Caco-2 (cell line): ENCODE measurements around the gene SYT12. TPM values are rescaled to one million over a fixed set of nuclear protein-coding genes. Genes with fewer than 3 reads are reported as not detected.

Experiments
- BruUV-seq: library from RNA; stranded (reverse); fragments of 400-500 nt; replicated peaks from 2 replicates; lab custom pipeline; 2021; lab: Mats Ljungman, UMichigan
- CTCF ChIA-PET: fragments of 300-600 bp; sonication (Branson Sonifier 250); formaldehyde crosslinking; loops from one replicate; lab custom pipeline; 2022; ENCODE audit warnings: antibody characterized with exemption; lab: Charles Lee
- POLR2A ChIA-PET: fragments of 300-600 bp; sonication (Branson Sonifier 250); formaldehyde crosslinking; loops from one replicate; lab custom pipeline; 2022; ENCODE audit warnings: antibody characterized with exemption; lab: Charles Lee
- DNase-seq, 2 experiments: peaks; one replicate each; pipeline versions ENCODE4 v3.0.0 to v3.0.0-alpha.2; 2020 to 2022
- H3K27me3 ChIP-seq: replicated peaks from 2 replicates; pipeline ENCODE4 v1.6.0; 2011; ENCODE audit warnings: low read length; ENCODE audit not compliant: control insufficient read depth, insufficient read depth
- H3K36me3 ChIP-seq: 2 replicates; pipeline ENCODE4 v1.5.1; 2011; ENCODE audit warnings: low read length; ENCODE audit not compliant: control insufficient read depth, insufficient read depth
- H3K4me1 ChIP-seq: fragments of 250-450 bp; sonication (Bioruptor Pico); 2 replicates; pipeline ENCODE4 v1.5.1; 2020; ENCODE audit warnings: mild to moderate bottlenecking
- H3K4me3 ChIP-seq: 2 replicates; pipeline ENCODE4 v1.5.1; 2011; ENCODE audit warnings: low read depth, mild to moderate bottlenecking, control low read depth, low read length
- H3K9me3 ChIP-seq: fragments of 250-450 bp; sonication (Bioruptor Pico); 2 replicates; pipeline ENCODE4 v1.5.1; 2020; ENCODE audit warnings: mild to moderate bottlenecking, moderate library complexity
- H3K27ac Mint-ChIP-seq: one replicate; pipeline ENCODE4 v1.8.0; 2022; ENCODE audit warnings: mixed read lengths; ENCODE audit not compliant: unreplicated experiment
- H3K27me3 Mint-ChIP-seq: one replicate; pipeline ENCODE4 v1.8.0; 2022; ENCODE audit warnings: mixed read lengths; ENCODE audit not compliant: insufficient read depth, unreplicated experiment
- H3K36me3 Mint-ChIP-seq: one replicate; pipeline ENCODE4 v1.8.0; 2022; ENCODE audit warnings: mild to moderate bottlenecking, mixed read lengths; ENCODE audit not compliant: insufficient read depth, unreplicated experiment
- H3K4me1 Mint-ChIP-seq: one replicate; pipeline ENCODE4 v1.8.0; 2022; ENCODE audit warnings: low read depth, mixed read lengths; ENCODE audit not compliant: unreplicated experiment
- H3K4me3 Mint-ChIP-seq: one replicate; pipeline ENCODE4 v1.8.0; 2022; ENCODE audit warnings: mild to moderate bottlenecking, moderate library complexity, mixed read lengths; ENCODE audit not compliant: unreplicated experiment
- H3K9me3 Mint-ChIP-seq: one replicate; pipeline ENCODE4 v1.8.0; 2022; ENCODE audit warnings: mixed read lengths; ENCODE audit not compliant: unreplicated experiment
- intact Hi-C: fragments of 100-400 bp; cut with micrococcal nuclease; formaldehyde crosslinking; loops from one replicate; pipeline ENCODE4 v1.10.0; 2022; ENCODE audit not compliant: unreplicated experiment
- total RNA-seq: library from RNA; stranded (reverse); gene quantifications from 2 replicates; pipeline ENCODE4 v1.2.3, GENCODE V29; 2022
- TF ChIP-seq, protein P1 (sequence below), 2 experiments: fragments of 200-600 bp in 1 of 2; IDR thresholded peaks; 1 replicate in 1 of 2; 2 replicates in 1 of 2; pipeline versions ENCODE4 v1.5.1 to v1.8.0; 2011 to 2022; ENCODE audit warnings: antibody characterized with exemption in 1 of 2, control low read depth in 1 of 2, inconsistent platforms in 1 of 2, low read depth in 1 of 2, low read length in 1 of 2, mild to moderate bottlenecking in 1 of 2, moderate library complexity in 1 of 2; ENCODE audit not compliant: insufficient read depth in 1 of 2, severe bottlenecking in 1 of 2, unreplicated experiment in 1 of 2

Gene SYT12
- total RNA-seq, 1 experiment from 2014 or later, result 0.82 TPM

DNA sequence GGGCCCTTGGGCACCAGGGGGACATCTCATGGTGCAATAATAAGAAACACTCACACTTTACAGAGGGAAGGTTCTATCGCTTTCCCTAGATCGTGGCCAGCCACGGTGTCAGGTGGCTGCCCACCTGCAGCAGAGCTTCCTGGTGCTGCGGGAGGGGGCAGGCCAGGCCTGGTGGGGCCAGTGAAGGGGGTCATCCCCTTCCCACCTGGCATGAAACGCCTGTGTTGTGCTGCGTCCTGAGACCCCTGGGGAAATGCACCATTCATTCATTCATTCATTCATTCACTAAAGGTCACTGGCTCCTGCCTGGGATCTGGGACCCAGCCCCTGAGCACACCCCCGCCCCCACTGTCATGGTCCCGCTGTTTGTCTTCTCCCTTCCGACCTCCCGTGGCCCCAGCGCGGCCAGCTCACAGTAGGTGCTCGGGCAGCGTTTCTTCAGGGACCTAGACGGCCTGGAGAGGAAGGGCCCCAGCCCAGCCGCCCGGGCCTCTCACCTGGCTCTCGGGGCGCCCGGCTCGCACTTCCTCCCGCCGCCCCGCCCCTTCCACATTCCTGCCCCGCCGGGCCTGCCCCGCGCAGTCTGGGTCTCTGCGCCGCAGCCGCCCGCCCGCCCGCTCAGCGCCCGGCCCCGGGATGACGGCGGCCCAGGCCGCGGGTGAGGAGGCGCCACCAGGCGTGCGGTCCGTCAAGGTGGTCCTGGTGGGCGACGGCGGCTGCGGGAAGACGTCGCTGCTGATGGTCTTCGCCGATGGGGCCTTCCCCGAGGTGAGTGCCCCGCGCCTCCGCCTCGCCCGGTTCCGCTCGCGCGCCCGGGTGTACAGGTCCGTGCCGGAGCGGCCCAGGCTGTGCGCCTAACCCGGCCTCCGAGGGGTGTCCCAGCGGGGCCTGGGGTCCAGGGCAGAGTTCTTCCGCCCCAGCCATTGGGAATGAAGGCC, 33.6 kb downstream of the SYT12 start, which contains the start of gene RHOD:
Gene RHOD, plus strand, starts transcription at position 581 of the 938 bp plus-strand sequence. Its CDS starts 56 bp downstream, at position 637.
- intact Hi-C loops, result loop anchor here (2.0 to 5.0 kb wide), 2 partner anchors 58 to 261 kb away; no protein-coding TSS in a partner anchor
- Mint-ChIP-seq H3K4me1 (peaks cover 26% of the 10 kb centered on the region), H3K36me3 (no peaks in the 10 kb centered on the region), H3K27ac (peak within 1 kb of the TSS; percentile 92), H3K4me3 (peak within 1 kb of the TSS; percentile 92), H3K27me3 (no peaks in the 10 kb centered on the region), H3K9me3 (no peaks in the 10 kb centered on the region)
- ChIA-PET CTCF (interaction anchor here (0.5 to 3.3 kb wide), 7 partner anchors 24 to 205 kb away, joined by 3 to 16 read pairs (median 4); partner anchors contain the start of gene KDM2A), POLR2A (interaction anchor here (1.1 to 1.3 kb wide), 3 partner anchors 62 to 183 kb away, joined by 4 to 8 read pairs (median 5); partner anchors contain the start of gene KDM2A)
- H3K27me3 ChIP-seq, result no peaks in the 10 kb centered on the region
- BruUV-seq, result TSS peak; percentile 86
- peak; percentile 83 to 92 for DNase-seq
- peaks cover 40% of the 10 kb centered on the region for H3K4me1 ChIP-seq
- TF ChIP-seq, protein P1, sequence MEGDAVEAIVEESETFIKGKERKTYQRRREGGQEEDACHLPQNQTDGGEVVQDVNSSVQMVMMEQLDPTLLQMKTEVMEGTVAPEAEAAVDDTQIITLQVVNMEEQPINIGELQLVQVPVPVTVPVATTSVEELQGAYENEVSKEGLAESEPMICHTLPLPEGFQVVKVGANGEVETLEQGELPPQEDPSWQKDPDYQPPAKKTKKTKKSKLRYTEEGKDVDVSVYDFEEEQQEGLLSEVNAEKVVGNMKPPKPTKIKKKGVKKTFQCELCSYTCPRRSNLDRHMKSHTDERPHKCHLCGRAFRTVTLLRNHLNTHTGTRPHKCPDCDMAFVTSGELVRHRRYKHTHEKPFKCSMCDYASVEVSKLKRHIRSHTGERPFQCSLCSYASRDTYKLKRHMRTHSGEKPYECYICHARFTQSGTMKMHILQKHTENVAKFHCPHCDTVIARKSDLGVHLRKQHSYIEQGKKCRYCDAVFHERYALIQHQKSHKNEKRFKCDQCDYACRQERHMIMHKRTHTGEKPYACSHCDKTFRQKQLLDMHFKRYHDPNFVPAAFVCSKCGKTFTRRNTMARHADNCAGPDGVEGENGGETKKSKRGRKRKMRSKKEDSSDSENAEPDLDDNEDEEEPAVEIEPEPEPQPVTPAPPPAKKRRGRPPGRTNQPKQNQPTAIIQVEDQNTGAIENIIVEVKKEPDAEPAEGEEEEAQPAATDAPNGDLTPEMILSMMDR (IDR thresholded peaks at IDR 0.05; ENCODE audit: insufficient read depth in 1 of 2, low read depth in 1 of 2, low read length in 1 of 2, severe bottlenecking in 1 of 2, unreplicated experiment in 1 of 2), result peak in 1 of 2 experiments; percentile 6
- H3K36me3 ChIP-seq, result no peaks in the 10 kb centered on the region
- no peaks in the 10 kb centered on the region for H3K9me3 ChIP-seq
- peak within 1 kb of the TSS; percentile 76 for H3K4me3 ChIP-seq

DNA sequence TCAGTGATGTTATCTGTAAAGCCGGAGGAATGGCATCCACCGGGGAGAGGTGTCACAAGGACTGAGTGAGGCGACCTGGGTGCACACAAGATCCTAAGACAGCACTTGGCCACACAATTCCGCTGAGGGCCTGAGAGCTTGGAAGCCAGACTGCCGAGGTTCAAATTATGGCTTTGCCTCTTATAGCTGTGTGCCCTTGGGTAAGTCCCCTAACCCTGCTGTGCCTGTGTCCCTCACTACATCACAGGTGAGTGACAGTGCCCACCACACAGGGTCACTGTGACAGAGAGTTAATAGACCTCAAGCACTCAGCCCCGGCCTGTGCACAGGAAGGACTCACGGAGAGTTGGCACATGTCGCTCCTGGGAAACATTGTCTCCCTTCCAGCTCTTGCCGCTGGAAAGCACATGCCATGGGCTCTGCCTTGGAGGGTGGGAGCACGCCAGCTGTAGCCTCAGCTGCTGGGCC, 34.3 kb downstream of the SYT12 start:
- Mint-ChIP-seq H3K9me3 (no peaks in the 10 kb centered on the region), H3K4me1 (peaks cover 30% of the 10 kb centered on the region), H3K27me3 (no peaks in the 10 kb centered on the region), H3K36me3 (no peaks in the 10 kb centered on the region), H3K4me3 (peak overlapping the region; percentile 92), H3K27ac (no peak overlapping the region)
- H3K4me1 ChIP-seq, result peaks cover 40% of the 10 kb centered on the region
- peak overlapping the region; percentile 76 for H3K4me3 ChIP-seq
- no peaks in the 10 kb centered on the region for H3K9me3 ChIP-seq
- TF ChIP-seq, protein P1 (IDR thresholded peaks at IDR 0.05; ENCODE audit: insufficient read depth in 1 of 2, low read depth in 1 of 2, low read length in 1 of 2, severe bottlenecking in 1 of 2, unreplicated experiment in 1 of 2), result no peak
- ChIA-PET CTCF (interaction anchor here (0.5 kb wide), 1 partner anchor 154 kb away, joined by 3 read pairs; no protein-coding TSS in a partner anchor), POLR2A (interaction anchor here (1.2 kb wide), 1 partner anchor 182 kb away, joined by 4 read pairs; no protein-coding TSS in a partner anchor)
- TSS peak; percentile 50 for BruUV-seq
- H3K36me3 ChIP-seq, result no peaks in the 10 kb centered on the region
- no peaks in the 10 kb centered on the region for H3K27me3 ChIP-seq
- no peak for DNase-seq
- intact Hi-C loops, result loop anchor here (2.0 to 5.0 kb wide), 2 partner anchors 58 to 260 kb away; no protein-coding TSS in a partner anchor

DNA sequence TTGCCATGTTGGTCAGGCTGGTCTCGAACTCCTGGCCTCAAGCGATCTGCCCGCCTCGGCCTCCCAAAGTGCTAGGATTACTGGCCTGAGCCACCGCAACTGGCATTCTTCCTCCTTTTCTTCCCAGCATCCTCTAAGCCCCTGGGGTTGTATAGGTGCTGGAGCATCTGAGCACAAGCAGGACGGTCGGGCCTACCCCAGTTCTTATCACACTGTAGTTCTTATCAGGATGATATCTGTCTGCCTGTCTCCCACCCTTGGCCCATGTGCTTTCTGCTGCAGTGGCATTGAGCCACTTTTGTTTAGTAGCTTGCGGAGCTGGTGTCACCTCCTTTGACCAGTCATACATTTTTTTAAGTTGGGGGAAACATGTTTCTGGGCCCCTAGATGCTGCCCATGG, 35.6 kb downstream of the SYT12 start:
- TF ChIP-seq, protein P1 (IDR thresholded peaks at IDR 0.05; ENCODE audit: insufficient read depth in 1 of 2, low read depth in 1 of 2, low read length in 1 of 2, severe bottlenecking in 1 of 2, unreplicated experiment in 1 of 2), result no peak
- H3K27me3 ChIP-seq, result no peaks in the 10 kb centered on the region
- peaks cover 33% of the 10 kb centered on the region for H3K4me1 Mint-ChIP-seq
- no peak overlapping the region for H3K4me3 ChIP-seq
- BruUV-seq, result no TSS peak
- no peaks in the 10 kb centered on the region for H3K36me3 Mint-ChIP-seq
- ChIA-PET CTCF (no interaction called here), POLR2A (no interaction called here)
- H3K27ac Mint-ChIP-seq, result no peak overlapping the region
- peak overlapping the region; percentile 32 for H3K4me3 Mint-ChIP-seq
- H3K27me3 Mint-ChIP-seq, result no peaks in the 10 kb centered on the region
- H3K4me1 ChIP-seq, result peaks cover 40% of the 10 kb centered on the region
- H3K9me3 ChIP-seq, result no peaks in the 10 kb centered on the region
- H3K36me3 ChIP-seq, result no peaks in the 10 kb centered on the region
- no peak for DNase-seq
- H3K9me3 Mint-ChIP-seq, result no peaks in the 10 kb centered on the region
- intact Hi-C loops, result loop anchor here (5.0 kb wide), 1 partner anchor 259 kb away; no protein-coding TSS in a partner anchor
